ENCODE data around the gene GRIA4.

The GRIA4 gene

DNA sequence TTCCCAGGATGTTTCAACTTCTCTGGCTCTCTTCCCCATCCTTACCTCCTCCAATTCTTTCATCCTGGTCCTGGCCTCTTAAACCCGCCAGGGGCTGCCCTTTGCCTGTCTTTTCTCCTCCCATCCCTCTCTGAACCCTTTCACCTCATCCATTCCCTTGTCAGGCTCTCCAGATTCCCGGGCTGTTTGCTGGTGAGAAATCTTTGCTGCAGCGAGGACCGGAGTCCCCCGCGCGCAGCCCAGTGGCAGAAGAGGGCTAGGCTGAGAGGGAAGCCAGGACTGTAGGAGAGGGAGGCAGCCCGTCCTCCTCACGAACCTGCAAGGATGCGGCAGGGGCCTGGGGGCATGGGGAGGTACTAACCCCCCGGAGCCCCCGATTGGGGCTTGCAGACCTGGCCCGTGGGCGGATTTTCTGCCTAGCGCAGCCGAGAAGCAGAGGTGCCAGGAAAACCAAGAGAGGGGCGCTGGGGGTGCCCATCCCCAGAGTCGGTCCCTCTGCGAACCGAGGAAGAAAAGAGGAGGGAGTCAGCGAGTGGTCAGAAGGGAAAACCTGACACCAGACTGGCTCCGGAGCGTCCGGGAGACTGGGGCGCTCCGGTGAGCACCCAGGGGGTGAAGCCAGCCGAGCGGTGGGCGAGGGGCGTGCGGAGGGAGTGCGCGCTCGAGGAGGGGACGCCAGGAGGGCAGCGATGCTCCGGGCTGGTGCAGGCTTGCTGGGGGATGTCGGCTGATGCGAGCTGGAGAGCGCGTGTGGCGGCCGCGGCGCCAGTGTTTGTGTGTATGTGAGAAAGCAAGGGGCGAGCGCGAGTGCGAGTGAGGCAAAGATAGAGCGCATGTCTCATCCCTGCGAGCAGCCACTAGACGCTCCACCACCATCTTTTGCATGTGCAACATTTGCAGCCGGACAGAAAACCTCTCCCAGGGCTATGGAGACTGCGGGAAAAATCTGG lies at the start of gene GRIA4:
GRIA4 (plus strand) TSS at position 242 of the 950 bp plus-strand sequence. CDS start 925 bp downstream, outside the sequence.
- DNase-seq, result peak; percentile 3

GRCh38 chr11:105573091-105573490 lies 36.8 kb upstream of the GRIA4 start:
- no peak for DNase-seq

DNA sequence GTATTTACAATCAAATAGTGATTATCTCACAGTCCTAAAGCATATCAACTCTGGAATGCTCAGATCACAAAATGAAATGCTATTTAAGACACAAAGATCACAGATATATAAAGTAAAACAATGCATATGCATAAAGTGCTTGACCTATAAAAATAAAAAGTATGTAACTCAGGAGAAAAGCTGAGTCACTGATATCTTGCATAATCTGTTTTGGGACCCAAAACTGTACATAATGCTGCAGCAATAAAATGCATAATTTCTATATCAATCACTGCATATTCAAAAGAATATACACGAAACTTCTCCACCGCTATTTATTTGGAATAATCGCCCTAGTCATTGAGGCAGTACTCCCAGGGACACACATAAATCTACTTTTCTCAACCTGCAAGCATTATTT lies 34.9 kb upstream of the GRIA4 start:
- no peak for DNase-seq

DNA sequence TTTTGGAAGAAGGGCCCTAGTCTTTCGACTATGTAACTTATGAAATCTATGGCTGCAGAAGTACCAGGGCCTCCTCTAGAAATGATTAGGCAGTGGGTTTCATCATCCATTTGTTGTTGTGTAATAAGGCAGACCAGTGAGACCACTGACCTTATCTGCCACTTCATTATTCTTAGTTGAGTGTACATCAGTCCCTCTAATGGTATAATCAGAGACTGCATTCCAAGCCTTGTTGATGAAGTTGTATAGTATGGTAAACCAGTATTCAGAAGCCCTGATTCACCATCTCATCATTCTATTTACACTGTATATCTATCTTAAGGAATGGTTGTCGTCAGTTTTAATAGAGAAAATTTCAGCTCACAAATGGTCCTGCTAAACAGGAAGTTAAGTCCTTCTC lies 32.2 kb upstream of the GRIA4 start:
- DNase-seq, result no peak

GRCh38 chr11:105579111-105579510 lies 30.8 kb upstream of the GRIA4 start:
- no peak for DNase-seq

DNA sequence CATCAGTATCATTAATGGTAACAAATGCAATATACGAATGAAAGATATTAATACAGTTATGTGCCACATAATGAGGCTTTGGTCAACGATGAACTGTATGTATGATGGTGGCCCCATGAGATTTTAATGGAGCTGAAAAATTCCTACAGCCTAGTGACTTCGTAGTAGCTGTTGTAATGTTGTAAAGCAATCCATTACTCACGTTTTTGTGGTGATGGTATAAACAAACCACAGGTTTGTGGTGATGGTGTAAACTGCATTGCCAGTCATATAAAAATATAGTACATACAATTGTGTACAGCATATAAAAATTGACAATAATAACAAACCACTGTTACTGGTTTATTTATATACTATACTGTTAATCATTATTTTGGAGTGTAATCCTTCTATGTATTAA lies 27.4 kb upstream of the GRIA4 start:
- no peak for DNase-seq

- no peak for DNase-seq
These were observed 21.9 kb upstream of the GRIA4 start for GRCh38 chr11:105588001-105588400.

DNA sequence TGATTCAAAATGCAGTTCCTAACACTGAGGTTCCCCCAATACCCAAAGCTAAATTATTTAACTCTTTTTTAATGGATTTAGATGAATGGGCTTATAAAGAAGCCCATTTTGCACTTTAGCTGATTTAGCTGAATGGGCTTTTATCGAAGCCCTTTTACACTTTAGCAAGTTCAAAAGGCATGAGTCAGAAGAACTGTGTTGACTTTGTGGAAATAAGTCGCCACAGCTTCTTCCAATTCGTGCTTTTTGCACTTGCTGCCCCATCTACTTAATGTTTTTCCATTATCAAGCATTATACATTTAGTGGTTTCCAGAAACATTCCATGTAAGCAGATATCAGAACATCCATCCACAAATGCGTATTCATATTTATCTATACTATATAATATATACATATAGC lies 20.5 kb upstream of the GRIA4 start:
- DNase-seq, result no peak

DNA sequence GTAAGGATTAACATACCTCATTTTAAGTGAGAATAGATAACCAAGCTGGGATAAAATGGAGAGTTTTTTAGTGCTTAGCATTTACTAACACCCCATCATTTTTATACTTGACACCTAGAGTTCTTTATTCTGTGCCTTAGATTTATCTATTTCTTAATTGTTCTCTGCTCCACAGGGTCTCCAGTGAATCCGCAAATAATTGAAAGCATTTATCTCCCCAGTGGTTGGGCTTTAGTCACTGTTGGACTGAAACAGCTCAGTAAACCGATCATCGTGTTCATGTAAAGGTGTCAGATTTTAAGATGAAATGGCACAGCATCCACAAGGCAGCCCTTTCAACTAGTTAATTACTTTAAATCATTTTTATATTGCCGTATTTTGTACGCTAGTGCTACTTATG lies 17.8 kb upstream of the GRIA4 start:
- no peak for DNase-seq

DNA sequence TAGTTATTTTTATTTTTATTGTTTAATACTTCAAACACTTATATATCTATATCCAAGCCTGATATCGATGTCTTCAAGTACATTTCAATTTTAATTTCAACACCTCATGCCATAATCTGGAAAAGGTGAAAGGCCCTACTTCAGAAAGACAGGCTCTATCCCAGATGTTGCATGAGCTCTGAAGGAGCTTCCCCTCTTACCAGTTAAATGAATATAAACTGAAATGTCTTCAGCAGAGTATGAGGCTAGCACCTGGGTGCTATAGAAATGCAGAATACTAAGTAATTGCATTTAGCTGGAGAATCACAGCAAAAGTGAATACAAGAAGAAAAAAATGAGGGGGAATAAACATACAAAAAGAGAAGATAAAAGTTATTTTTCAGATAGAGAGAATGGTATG lies 11.5 kb upstream of the GRIA4 start:
- DNase-seq, result no peak

- no peak for DNase-seq
These were observed 6.7 kb upstream of the GRIA4 start for GRCh38 chr11:105603156-105603555.

DNA sequence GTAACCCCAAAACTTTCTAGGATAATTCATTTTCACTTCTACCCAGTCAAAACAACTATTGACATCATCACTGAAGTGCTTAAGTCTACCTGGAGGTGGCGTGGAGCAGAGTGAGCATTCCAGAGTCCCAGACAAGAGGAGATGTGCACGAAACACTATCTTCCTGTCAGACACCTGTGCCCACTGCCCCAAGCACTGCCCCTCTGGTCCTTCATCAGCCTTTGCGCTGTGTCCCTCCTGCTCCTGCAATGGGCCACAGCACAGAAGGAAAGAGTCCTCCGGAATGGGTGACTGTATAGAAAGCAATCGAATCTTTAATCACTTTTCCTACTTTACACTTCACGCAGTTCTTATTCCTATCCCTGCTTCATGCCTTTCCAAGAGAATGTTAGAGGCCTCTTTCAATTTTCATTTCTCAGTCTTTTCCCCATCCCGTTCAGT lies 512 bp upstream of the GRIA4 start:
- peak; percentile 2 for DNase-seq

GRCh38 chr11:105610871-105611571 lies 1.1 kb downstream of the GRIA4 start:
- no peak for DNase-seq

DNA sequence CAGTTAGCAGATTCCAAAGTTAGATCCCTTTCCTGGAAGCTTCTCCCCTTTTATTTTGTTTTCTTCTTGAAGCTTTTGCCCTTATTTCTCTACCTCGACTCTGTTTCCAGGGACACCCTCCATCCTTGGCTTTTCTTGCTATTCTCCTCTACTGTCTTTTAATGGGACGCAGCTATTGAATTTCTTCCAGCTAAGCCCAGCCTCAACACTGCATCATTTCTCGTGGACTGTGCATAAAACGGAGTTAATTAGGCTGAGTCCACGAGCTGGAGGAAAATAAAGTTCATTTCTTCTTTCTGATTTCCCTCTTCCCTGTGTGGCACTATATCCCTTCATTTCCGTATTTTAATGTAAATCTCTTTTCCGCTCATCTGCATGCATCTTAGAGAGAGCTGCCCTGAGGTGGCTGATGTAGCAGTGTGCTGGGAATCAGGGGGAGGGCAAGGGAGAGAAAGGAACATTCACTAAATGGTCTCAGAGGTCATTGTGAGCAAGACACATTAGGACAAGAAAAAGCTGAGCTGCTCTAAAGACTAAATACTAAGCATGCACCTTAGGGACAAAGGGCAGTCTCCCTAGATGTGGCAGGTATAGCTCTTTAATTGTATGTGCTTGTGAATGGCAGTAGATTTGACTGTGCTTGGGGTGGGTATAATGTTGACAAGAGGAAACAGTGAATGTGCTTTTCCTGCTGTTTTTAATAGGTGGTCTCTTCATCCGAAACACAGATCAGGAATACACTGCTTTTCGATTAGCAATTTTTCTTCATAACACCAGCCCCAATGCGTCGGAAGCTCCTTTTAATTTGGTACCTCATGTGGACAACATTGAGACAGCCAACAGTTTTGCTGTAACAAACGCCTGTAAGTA lies 1.9 kb downstream of the GRIA4 start:
- DNase-seq, result no peak

DNA sequence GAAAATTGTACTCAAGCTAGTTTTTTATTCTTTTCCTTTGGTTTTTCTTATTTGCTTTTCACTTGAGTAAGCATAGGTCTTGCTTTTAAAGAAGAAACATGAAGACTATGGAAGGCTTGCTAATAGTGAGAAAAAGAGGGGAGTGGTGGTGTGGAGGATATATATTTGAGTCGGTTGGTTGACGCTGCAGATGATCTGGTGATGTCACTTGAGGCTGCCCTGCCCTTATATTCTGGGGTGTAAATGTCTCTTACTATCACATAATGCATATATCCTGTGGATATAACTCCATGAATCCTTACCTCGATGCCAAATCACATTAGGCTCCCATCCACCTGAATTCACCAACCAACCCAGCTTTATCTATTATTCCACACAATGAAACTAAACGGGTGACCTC lies 2.9 kb downstream of the GRIA4 start:
- no peak for DNase-seq

DNA sequence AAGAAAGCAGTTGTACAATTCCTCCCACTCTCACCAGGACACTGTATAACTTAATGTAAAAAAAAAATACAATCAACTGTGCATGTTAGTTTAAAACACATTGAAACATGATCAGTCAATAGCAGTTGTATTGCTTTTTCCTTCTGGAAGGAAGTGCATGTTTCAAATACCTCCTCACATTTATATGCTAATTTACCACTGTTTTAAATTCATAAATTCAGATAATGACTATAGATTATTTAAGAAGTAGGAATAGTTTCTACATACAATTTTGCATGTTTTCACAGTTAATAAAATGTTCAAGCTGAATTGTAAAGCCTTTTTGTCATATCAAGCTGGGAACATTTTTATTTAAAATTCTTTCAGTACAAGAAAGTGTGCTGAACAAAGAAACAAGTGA lies 3.3 kb downstream of the GRIA4 start:
- no peak for DNase-seq

GRCh38 chr11:105618343-105618955 lies 8.6 kb downstream of the GRIA4 start:
- DNase-seq, result no peak

- DNase-seq, result no peak
These were observed 9.7 kb downstream of the GRIA4 start for GRCh38 chr11:105619556-105619955.

DNA sequence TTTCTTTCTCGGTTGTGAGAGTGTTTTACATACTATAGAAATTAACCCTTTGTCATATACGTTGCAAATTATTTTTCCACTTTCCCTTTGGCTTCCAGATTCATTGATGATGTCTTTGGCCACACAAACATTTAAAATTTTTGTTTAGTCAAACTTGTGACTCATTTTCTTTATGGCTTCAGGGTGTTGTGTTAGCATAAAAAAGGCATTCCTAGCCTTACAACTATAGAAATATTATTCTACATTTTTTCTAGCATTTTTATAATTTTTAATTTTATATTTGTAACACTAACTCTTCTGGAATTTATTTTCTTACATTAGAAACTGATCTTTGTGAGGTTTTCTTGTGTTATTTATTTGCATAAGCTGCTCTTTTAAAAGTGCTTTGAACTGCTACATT lies 12.1 kb downstream of the GRIA4 start:
- no peak for DNase-seq

- no peak for DNase-seq
These were observed 22.4 kb downstream of the GRIA4 start for GRCh38 chr11:105632316-105632715.

- DNase-seq, result no peak
These were observed 25.6 kb downstream of the GRIA4 start for GRCh38 chr11:105635466-105635865.

- DNase-seq, result no peak
These were observed 26.6 kb downstream of the GRIA4 start for GRCh38 chr11:105636496-105636895.

DNA sequence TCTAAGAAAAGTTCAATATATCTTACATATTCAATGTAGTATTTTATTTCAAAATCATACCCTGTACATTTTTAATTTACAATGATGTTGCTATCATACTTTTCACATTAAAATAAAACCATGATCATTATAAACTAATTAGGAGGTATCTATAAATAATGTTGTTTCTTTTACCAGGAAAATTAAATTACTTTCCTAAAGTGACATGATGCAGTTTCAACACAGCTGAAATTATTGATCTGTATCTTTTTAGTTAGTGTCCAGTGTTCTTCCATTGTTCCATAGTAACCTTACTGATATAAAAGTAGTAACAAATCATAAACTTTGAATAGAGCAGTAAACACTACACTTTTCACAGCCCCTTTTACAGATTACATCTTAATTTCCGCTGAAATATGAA lies 29.7 kb downstream of the GRIA4 start:
- no peak for DNase-seq

Data from stimulated activated CD4-positive, alpha-beta T cell treated with anti-CD3 and anti-CD28 coated beads, Interleukin-4, amount 100 ng/mL, for 1 hour (primary cell).